ENCODE results near the gene BIN2.

BIN2 gene

GRCh38 chr12:51253276-51253675, 70.7 kb downstream of the BIN2 start:
- DNase-seq: no peak

GRCh38 chr12:51247523-51248206, 76.3 kb downstream of the BIN2 start:
- no peak for DNase-seq

DNA sequence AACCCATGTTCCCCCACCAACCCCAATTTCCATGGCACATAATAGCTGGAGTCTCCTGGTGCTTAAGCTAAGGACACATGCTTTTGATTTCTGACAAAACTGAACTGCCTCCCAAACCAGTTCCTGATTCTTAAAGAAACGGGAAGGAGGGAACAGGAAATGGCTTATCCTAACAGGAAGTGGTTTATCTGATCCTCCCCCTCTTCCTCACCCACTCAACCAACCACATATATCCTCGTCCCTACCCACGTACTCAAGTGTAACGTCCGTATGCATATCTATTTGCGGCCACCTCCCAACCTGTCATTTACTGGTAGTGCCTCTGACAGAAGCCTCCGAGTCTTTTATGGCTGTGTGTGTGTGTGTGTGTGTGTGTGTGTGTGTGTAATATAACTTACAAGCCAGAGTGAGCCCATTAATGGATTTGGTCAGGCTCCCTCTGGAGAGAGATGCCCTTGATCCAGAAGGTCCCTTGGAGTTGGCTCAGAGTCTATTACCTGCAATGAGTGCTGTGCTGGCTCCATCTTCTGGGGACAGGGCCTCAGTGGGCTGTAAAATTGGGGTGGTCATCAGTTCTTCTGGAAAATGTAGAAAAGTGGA, 77.6 kb downstream of the BIN2 start:
- DNase-seq: no peak

GRCh38 chr12:51245476-51246253, 78.3 kb downstream of the BIN2 start:
- no peak for DNase-seq

DNA sequence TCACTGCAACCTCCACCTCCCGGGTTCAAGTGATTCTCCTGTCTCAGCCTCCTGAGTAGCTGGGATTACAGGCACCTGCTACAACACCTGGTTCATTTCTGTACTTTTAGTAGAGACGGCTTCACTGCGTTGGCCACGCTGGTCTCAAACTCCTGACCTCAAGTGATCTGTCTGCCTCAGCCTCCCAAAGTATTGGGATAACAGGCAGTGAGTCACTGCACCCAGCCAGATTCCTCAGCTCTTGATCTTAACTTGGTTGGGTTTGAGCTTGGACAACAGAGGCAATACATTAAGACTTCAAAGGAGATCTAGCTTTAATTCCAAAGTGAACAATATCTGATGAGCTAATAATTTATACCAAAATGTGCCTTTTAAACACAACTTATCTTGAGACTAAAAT, 79.7 kb downstream of the BIN2 start:
- no peak for DNase-seq

DNA sequence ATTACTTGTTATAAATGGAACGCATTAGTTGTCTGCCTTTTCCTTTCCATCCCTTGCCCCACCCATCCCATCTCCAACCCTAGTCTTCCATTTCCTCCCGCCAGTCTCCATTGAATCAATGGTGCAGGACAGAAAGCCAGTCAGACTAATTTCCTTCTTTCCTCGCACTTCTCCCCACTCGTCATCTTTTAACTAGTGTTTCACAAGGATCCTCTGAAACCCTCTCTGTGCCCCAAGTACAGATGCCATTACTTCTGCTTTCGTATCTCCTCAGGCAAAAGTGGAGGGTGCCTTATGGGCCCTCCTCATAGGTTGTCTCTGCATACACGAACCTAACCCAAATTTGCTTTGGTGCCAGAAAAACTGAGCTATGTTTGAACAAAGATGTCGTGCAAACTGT, 81.1 kb downstream of the BIN2 start:
- no peak for DNase-seq

GRCh38 chr12:51242120-51242519, 81.9 kb downstream of the BIN2 start:
- no peak for DNase-seq

GRCh38 chr12:51240971-51241370, 83.0 kb downstream of the BIN2 start:
- DNase-seq: no peak

GRCh38 chr12:51238510-51239334, 85.3 kb downstream of the BIN2 start, which contains the start of gene DAZAP2:
DAZAP2 (plus strand) TSS chr12:51238826; CDS start chr12:51238908, 82 bp downstream.
- DNase-seq: peak; percentile 98

DNA sequence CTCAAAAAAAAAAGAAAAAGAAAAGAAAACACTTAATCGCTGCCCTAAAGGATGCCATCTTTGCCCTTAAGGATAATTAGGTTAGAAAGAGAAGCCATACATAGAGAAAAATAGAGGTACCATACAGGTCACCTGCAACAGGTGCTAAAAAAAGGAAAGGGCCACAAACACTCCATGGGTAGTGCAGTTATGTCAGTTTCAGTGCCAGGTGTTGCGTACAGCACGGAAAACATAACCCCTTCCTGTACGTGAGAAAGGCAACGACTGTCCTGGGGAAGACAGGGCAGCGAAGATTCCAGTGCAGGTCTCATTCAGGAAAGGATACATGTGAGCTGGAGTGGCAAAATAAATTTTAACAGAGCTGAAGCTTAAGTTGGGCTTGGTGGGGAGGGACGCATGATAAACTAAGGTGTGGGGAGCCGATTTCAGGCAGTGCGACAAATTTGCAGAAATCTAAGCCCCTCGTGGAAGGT, 85.9 kb downstream of the BIN2 start:
- peak; percentile 68 for DNase-seq

GRCh38 chr12:51234530-51234929, 89.4 kb downstream of the BIN2 start:
- no peak for DNase-seq

DNA sequence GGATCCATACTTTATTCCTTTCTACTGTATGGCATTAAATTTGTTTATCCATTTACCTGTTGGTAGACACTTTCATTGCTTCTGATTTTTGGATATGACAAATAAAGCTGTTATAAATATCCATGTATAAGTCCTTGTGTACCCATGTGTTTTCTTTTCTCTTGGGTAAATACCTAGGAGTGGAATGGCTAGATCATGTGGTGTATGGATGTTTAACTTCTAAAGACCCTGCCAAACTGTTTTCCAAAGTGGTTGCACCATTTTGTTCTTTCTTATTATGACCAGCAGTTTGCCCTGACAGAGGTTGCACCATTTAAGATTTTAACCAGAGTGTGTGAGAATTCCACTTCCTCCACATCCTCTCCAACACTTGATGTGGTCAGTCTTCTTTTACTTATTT, 91.3 kb downstream of the BIN2 start:
- no peak for DNase-seq
